GM10248 (cell line): ENCODE results near the gene ARAP2.

ENCODE experiments used
- CTCF ChIA-PET: fragments of 300-600 bp; sonication (Branson Sonifier 250); formaldehyde crosslinking; extraction: SDS; loops from one replicate; lab custom pipeline; 2021; ENCODE audit warnings: antibody characterized with exemption; lab: Yijun Ruan, JAX
- POLR2A ChIA-PET: fragments of 350-650 bp; sonication (Branson Sonifier 250); formaldehyde crosslinking; extraction: SDS; loops from one replicate; lab custom pipeline; 2020; ENCODE audit warnings: antibody characterized with exemption; lab: Yijun Ruan, JAX
- DNase-seq: peaks from one replicate; pipeline ENCODE4 v3.0.0; 2012; ENCODE audit errors: extremely low spot score
- TF ChIP-seq, protein P1 (sequence below): IDR thresholded peaks from 2 replicates; pipeline ENCODE4 v1.5.1; 2012; ENCODE audit warnings: mild to moderate bottlenecking, low read depth; ENCODE audit errors: extremely low read depth, missing control alignments, control extremely low read depth

Gene ARAP2

DNA sequence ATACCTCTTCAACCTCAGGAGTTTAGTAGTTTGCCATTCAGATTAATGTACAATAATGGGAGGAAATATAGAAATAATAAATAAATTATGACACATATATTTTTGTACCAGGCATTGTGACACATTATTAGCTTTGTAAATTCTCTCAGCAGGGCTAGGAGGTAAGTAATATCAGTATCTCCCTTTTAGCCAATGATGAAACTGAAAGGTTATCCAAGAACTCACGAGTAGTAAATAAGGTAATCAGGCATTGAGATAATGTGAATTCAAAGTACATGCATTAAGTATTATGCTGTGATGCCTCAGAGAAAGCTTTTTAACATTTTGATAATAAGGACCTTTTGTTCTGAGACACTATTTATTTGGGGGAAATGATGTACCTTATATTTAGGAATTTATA is 5.3 kb upstream of the ARAP2 start:
- ChIA-PET CTCF (interaction anchor here (1.4 to 1.9 kb wide), 2 partner anchors 9 to 150 kb away, joined by 4 to 7 read pairs; no protein-coding TSS in a partner anchor), POLR2A (no interaction called here)
- no peak for DNase-seq
- TF ChIP-seq, protein P1, sequence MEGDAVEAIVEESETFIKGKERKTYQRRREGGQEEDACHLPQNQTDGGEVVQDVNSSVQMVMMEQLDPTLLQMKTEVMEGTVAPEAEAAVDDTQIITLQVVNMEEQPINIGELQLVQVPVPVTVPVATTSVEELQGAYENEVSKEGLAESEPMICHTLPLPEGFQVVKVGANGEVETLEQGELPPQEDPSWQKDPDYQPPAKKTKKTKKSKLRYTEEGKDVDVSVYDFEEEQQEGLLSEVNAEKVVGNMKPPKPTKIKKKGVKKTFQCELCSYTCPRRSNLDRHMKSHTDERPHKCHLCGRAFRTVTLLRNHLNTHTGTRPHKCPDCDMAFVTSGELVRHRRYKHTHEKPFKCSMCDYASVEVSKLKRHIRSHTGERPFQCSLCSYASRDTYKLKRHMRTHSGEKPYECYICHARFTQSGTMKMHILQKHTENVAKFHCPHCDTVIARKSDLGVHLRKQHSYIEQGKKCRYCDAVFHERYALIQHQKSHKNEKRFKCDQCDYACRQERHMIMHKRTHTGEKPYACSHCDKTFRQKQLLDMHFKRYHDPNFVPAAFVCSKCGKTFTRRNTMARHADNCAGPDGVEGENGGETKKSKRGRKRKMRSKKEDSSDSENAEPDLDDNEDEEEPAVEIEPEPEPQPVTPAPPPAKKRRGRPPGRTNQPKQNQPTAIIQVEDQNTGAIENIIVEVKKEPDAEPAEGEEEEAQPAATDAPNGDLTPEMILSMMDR: no peak

DNA sequence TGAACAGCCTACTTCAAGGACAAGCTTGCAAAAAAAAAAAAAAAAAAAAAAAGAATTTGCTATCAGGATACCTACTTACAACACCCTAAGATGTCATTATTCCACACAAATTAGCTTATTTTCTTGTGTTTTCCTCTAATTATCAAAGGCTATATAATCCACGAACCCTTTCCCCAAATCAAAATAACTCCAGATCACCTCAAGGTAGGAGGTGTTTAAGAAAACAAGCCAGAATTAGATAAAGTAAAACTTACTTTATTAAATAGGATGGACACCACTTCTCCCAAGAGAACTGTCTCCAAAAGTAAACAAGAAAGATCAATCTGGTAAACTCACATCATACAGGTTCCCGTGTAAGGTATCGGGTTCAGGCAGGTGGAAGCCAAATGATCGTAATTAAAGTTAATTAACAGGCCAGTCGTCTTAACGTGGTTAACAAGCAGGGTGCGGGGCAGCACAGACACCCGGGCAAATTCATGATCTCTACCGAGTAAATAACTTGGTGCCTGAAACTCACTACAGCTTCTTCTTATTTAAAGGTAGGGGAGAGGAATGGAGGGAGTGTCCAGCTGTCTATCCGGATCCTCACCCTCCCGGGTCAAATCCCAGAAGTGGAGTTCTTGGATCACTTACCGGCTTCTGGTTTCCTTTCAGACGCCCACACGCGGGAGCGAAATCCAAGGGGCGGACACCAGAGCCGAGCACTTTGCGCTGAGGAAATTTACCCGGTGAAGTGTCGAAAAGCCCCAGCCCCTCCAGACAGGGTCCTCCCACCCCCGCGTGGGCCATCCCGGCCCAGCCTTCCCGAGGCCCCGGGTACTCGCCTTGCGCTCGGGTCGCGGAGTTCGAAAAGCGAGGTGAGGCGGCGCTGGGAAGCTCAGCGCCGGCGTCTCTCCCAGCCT is 708 bp downstream of the ARAP2 start:
- ChIA-PET CTCF (interaction anchor here (0.7 to 4.8 kb wide), 16 partner anchors 8 to 155 kb away, joined by 3 to 27 read pairs (median 4); no protein-coding TSS in a partner anchor), POLR2A (interaction anchor here (0.7 to 2.2 kb wide), 4 partner anchors 11 to 71 kb away, joined by 3 to 14 read pairs (median 4); no protein-coding TSS in a partner anchor)
- peak; percentile 25 for DNase-seq
- TF ChIP-seq, protein P1: no peak

DNA sequence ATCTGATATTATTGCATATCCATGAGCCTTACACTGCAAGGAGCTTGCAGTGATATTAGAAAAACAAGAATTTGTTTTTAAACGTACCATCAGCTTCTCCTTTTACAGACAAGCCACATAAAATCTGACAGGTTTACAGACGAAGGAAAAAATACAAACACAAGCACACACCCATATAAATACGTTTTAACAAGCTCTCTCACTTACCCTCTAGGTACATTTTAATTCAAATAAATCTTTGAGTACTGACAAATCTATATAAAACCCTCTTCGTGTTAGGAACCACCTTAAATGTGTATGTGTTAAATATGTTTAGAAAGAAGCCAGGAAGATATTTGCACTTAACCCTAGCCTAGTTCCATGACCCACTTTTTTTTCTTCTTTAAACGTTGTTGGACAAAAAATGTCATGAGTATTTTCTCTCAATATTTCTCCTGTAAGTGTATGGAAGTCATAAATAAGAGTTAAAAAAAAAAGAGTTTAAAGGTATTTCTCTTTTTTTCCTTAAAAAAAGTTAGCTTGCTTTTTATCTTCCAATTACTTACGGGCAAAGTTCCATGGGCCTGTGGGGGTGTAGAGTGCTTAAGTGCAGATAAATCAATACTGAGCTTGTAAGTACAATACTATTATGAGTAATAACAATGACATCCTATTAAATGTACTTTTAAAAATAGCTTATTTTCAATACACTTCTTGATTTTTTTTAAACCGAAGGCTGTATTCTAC is 1.5 kb downstream of the ARAP2 start:
- ChIA-PET CTCF (interaction anchor here (0.7 to 4.8 kb wide), 12 partner anchors 10 to 156 kb away, joined by 3 to 27 read pairs (median 4); no protein-coding TSS in a partner anchor), POLR2A (interaction anchor here (0.7 kb wide), 2 partner anchors 16 to 72 kb away, joined by 3 read pairs; no protein-coding TSS in a partner anchor)
- no peak for DNase-seq
- TF ChIP-seq, protein P1: no peak

DNA sequence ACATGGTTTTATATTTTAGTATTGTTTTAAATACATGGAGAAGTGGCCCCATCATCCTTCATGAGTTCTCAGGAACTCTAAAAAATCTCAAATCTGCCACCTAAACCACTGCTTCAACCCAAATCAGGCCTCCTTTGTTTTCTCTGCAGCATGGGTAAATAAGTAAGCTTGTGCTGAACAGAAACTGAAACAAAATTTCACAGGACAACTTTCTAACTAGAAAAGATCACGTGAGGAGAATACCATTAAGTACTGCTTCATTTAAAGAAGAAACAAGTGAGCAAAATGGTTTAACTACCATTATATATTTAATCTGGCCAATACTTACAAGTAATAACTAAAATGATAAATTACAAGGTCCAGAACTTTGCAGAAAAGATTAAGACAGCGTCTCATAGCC is 2.5 kb downstream of the ARAP2 start:
- TF ChIP-seq, protein P1: no peak
- POLR2A ChIA-PET: no interaction called here
- DNase-seq: peak; percentile 56

DNA sequence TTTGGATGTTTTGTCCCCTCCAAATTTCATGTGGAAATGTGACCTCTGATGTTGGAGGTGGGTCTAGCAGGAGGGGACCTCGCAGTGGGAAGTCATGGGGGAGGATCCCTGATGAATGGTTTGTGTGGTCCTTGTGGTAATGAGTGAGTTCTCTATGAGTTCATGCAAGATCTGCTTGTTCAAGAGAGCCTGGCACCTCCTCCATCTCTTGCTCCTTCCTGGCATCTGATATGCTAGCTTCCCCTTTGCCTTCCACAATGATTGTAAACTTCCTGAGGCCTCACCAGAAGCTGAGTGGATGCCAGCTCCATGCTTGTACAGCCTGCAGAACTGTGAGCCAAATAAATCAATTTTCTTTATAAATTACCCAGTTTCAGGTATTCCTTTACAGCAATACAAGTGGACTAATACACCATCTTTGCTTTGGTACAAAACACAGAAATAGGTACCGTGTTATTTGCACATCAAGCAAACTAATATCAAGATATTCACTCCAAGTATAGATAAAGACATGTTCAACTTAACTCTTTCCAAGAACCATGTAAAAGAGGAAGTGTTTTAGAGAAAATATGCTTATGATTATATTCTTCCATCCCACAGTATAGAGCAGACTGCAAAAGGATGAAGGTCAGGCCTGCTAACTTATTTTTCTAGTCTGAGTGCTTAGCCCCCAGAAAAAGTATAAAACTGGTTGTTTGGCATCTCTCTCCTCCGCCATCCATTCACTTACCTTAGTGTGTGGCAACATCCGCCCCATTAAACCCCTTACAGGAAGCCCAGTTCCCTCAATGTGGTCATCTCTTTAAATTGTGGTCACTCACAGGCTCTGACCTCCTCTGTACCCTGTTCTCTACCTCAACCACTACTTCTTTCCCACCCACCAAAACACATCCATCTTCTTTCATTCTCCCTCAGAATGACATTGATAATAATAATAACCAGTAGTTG is 6.7 kb downstream of the ARAP2 start:
- CTCF ChIA-PET: interaction anchor here (1.0 kb wide), 1 partner anchor 43 kb away, joined by 3 read pairs; no protein-coding TSS in a partner anchor
- DNase-seq: no peak
- POLR2A ChIA-PET: no interaction called here
- TF ChIP-seq, protein P1: no peak

More for the DNA sequence above, 2.5 kb downstream of the ARAP2 start:
- CTCF ChIA-PET: interaction anchor here (1.0 to 4.8 kb wide), 5 partner anchors 11 to 157 kb away, joined by 3 to 27 read pairs (median 15); no protein-coding TSS in a partner anchor
